Neutrophil (primary cell): ENCODE measurements around the gene HEYL.
"Not testable (repeated sequence)": the region's sequence is repeated elsewhere in the genome, so short reads cannot be mapped to it uniquely, and the experiment has no call there.

Source experiments
- H3K27ac ChIP-seq: fragments of 200-600 bp; sonication (generic); 2 replicates; pipeline ENCODE4 v1.5.1; 2016; ENCODE audit warnings: mild to moderate bottlenecking, moderate library complexity
- H3K27me3 ChIP-seq: fragments of 200-600 bp; sonication (generic); 2 replicates; pipeline ENCODE4 v1.6.0; 2016; ENCODE audit warnings: mild to moderate bottlenecking
- H3K36me3 ChIP-seq: fragments of 200-600 bp; sonication (generic); 2 replicates; pipeline ENCODE4 v1.5.1; 2017
- H3K4me1 ChIP-seq, 2 experiments: fragments of 200-600 bp in 1 of 2; sonication (generic) in 1 of 2; 1 replicate in 1 of 2; 2 replicates in 1 of 2; pipeline versions ENCODE4 v1.5.1 to v1.6.1; 2013 to 2016; ENCODE audit warnings: low read depth in 1 of 2, low read length in 1 of 2, mild to moderate bottlenecking in 1 of 2, moderate library complexity in 1 of 2; ENCODE audit not compliant: control insufficient read depth in 1 of 2, insufficient read depth in 1 of 2
- H3K4me3 ChIP-seq, 2 experiments: fragments of 200-600 bp in 1 of 2; sonication (generic) in 1 of 2; 1 replicate in 1 of 2; 2 replicates in 1 of 2; pipeline ENCODE4 v1.5.1; 2013 to 2016; ENCODE audit warnings: low read depth in 1 of 2, low read length in 1 of 2, mild to moderate bottlenecking in 1 of 2, moderate library complexity in 1 of 2
- H3K9me3 ChIP-seq: fragments of 200-600 bp; sonication (generic); 2 replicates; pipeline ENCODE4 v1.5.1; 2016
- CTCF ChIP-seq: fragments of 200-600 bp; sonication (generic); IDR thresholded peaks from 2 replicates; pipeline ENCODE4 v1.5.1; 2016; ENCODE audit warnings: antibody characterized with exemption

HEYL gene

GRCh38 chr1:39613250-39613649 lies 26.2 kb downstream of the HEYL start:
- no peak overlapping the region for H3K4me3 ChIP-seq
- no peaks in the 10 kb centered on the region for H3K36me3 ChIP-seq
- peaks cover 33% of the 10 kb centered on the region for H3K27me3 ChIP-seq
- H3K4me1 ChIP-seq, result peaks cover 0 to 5% of the 10 kb centered on the region in 2 experiments
- H3K9me3 ChIP-seq, result no peaks in the 10 kb centered on the region
- TF ChIP-seq CTCF, result no peak
- no peak overlapping the region for H3K27ac ChIP-seq

GRCh38 chr1:39609618-39610331 lies 29.7 kb downstream of the HEYL start:
- Histone ChIP-seq H3K27me3 (peaks cover 30% of the 10 kb centered on the region), H3K36me3 (no peaks in the 10 kb centered on the region), H3K4me1 (peaks cover 0 to 5% of the 10 kb centered on the region in 2 experiments), H3K4me3 (no peak overlapping the region), H3K27ac (no peak overlapping the region), H3K9me3 (no peaks in the 10 kb centered on the region)
- peak; percentile 62 for TF ChIP-seq CTCF

- TF ChIP-seq CTCF, result no peak
- Histone ChIP-seq H3K36me3 (no peaks in the 10 kb centered on the region), H3K9me3 (no peaks in the 10 kb centered on the region), H3K27me3 (peaks cover 30% of the 10 kb centered on the region), H3K4me1 (peaks cover 0 to 5% of the 10 kb centered on the region in 2 experiments), H3K27ac (no peak overlapping the region), H3K4me3 (no peak overlapping the region)
Observed at GRCh38 chr1:39608921-39609320, 30.5 kb downstream of the HEYL start.

- peaks cover 62% of the 10 kb centered on the region for H3K27me3 ChIP-seq
- not testable (repeated sequence) for H3K4me3 ChIP-seq, H3K27ac ChIP-seq, H3K36me3 ChIP-seq, H3K9me3 ChIP-seq, H3K4me1 ChIP-seq
Observed at GRCh38 chr1:39603677-39604076, 35.8 kb downstream of the HEYL start.

- H3K4me3 ChIP-seq, H3K9me3 ChIP-seq, H3K36me3 ChIP-seq, H3K4me1 ChIP-seq, H3K27ac ChIP-seq: not testable (repeated sequence)
- H3K27me3 ChIP-seq, result peaks cover 65% of the 10 kb centered on the region
Observed at GRCh38 chr1:39601667-39602255, 37.7 kb downstream of the HEYL start.

- Histone ChIP-seq H3K36me3 (no peaks in the 10 kb centered on the region), H3K4me3 (no peak overlapping the region), H3K4me1 (no peaks in the 10 kb centered on the region), H3K27me3 (peaks cover 39% of the 10 kb centered on the region), H3K27ac (no peak overlapping the region), H3K9me3 (no peaks in the 10 kb centered on the region)
- no peak for TF ChIP-seq CTCF
Observed at GRCh38 chr1:39596163-39596562, 43.3 kb downstream of the HEYL start.
